Mesenteric fat pad (tissue), 1 donor: ENCODE results near the gene ZNFX1. TPM values are rescaled to one million over a fixed set of nuclear protein-coding genes. Genes with fewer than 3 reads are reported as not detected.
A peak's percentile ranks its signal among the peaks of the same experiment; 100 is the strongest.

ENCODE experiments used
- DNase-seq: peaks from one replicate; pipeline ENCODE4 v3.0.0-alpha.2; 2020; ENCODE audit warnings: low spot score
- total RNA-seq: library from RNA; stranded (reverse); fragmentation: NEBNext Ultra II Directional; extraction: Animal tissue kit (Norgen Biotek cat#: 25700); gene quantifications from one replicate; pipeline ENCODE4 v1.2.1, GENCODE V29; 2021
- donor health status: DM: yes; HTN: yes; CAD: no.

Gene ZNFX1
- total RNA-seq, 1 donor from 2014 or later, result 43.4 TPM

- DNase-seq, result peak; percentile 12
These were observed 2.0 kb upstream of the ZNFX1 start for GRCh38 chr20:49279677-49280462.

- DNase-seq, result no peak
These were observed 1.2 kb upstream of the ZNFX1 start for GRCh38 chr20:49278818-49279676.

GRCh38 chr20:49277786-49278035, 146 bp downstream of the ZNFX1 start:
- DNase-seq, result no peak

GRCh38 chr20:49276961-49277785, 684 bp downstream of the ZNFX1 start:
- no peak for DNase-seq

GRCh38 chr20:49276161-49276960, 1.5 kb downstream of the ZNFX1 start:
- no peak for DNase-seq

- no peak for DNase-seq
These were observed 2.2 kb downstream of the ZNFX1 start for GRCh38 chr20:49275636-49276035.

- no peak for DNase-seq
These were observed 2.6 kb downstream of the ZNFX1 start for GRCh38 chr20:49275216-49275615.

GRCh38 chr20:49273696-49274277, 4.1 kb downstream of the ZNFX1 start:
- no peak for DNase-seq

- DNase-seq, result no peak
These were observed 5.2 kb downstream of the ZNFX1 start for GRCh38 chr20:49272654-49273053.

- no peak for DNase-seq
These were observed 7.1 kb downstream of the ZNFX1 start for GRCh38 chr20:49270736-49271135.

GRCh38 chr20:49270177-49270576, 7.7 kb downstream of the ZNFX1 start:
- DNase-seq, result no peak

GRCh38 chr20:49268600-49269365, 9.1 kb downstream of the ZNFX1 start:
- DNase-seq, result no peak

- DNase-seq, result no peak
These were observed 10.5 kb downstream of the ZNFX1 start for GRCh38 chr20:49267327-49267726.

GRCh38 chr20:49262444-49262843, 15.4 kb downstream of the ZNFX1 start:
- DNase-seq, result no peak

- no peak for DNase-seq
These were observed 16.7 kb downstream of the ZNFX1 start for GRCh38 chr20:49261173-49261572.

- no peak for DNase-seq
These were observed 17.6 kb downstream of the ZNFX1 start for GRCh38 chr20:49260218-49260617.

- DNase-seq, result no peak
These were observed 18.1 kb downstream of the ZNFX1 start for GRCh38 chr20:49259799-49260198.

GRCh38 chr20:49259284-49259683, 18.6 kb downstream of the ZNFX1 start:
- no peak for DNase-seq

GRCh38 chr20:49256261-49256660, 21.6 kb downstream of the ZNFX1 start:
- no peak for DNase-seq
